ENCODE results near the gene FBXL17. TPM values are rescaled to one million over a fixed set of nuclear protein-coding genes. Genes with fewer than 3 reads are reported as not detected.

The FBXL17 gene
- total RNA-seq, 2 donors from 2014 or later, result 14.1 to 22.8 TPM

DNA sequence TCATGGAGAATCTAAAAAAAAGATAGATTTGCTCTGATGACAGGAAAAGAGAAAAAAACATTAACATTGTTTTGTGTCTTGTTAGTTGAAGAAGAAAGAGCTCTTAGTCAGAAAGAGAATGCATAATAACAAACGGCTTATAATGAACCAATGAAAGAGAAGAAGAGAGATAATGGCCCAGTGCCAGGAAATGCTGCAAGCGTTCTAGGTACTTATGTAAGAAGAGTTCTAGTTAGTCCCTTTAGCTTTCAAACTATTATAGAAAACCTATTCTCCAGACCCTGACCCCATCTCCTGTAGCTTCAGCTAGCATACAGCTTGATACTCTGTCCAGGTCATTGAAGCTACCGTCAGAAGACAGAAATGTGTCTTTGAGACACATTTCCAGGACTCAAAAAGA, 70.2 kb downstream of the FBXL17 start:
- H3K27ac ChIP-seq, result no peak overlapping the region
- no peaks in the 10 kb centered on the region for H3K9me3 ChIP-seq
- H3K27me3 ChIP-seq, result no peaks in the 10 kb centered on the region
- intact Hi-C loops (cut with DNase I), result no loop called here
- H3K4me3 ChIP-seq, result no peak overlapping the region
- H3K36me3 ChIP-seq, result no peaks in the 10 kb centered on the region
- H3K9ac ChIP-seq (ENCODE audit: low read depth in 2 of 2, low read length in 2 of 2), result no peak overlapping the region
- TF ChIP-seq, protein P1, sequence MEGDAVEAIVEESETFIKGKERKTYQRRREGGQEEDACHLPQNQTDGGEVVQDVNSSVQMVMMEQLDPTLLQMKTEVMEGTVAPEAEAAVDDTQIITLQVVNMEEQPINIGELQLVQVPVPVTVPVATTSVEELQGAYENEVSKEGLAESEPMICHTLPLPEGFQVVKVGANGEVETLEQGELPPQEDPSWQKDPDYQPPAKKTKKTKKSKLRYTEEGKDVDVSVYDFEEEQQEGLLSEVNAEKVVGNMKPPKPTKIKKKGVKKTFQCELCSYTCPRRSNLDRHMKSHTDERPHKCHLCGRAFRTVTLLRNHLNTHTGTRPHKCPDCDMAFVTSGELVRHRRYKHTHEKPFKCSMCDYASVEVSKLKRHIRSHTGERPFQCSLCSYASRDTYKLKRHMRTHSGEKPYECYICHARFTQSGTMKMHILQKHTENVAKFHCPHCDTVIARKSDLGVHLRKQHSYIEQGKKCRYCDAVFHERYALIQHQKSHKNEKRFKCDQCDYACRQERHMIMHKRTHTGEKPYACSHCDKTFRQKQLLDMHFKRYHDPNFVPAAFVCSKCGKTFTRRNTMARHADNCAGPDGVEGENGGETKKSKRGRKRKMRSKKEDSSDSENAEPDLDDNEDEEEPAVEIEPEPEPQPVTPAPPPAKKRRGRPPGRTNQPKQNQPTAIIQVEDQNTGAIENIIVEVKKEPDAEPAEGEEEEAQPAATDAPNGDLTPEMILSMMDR (IDR thresholded peaks at IDR 0.05), result no peak
- H3K4me1 ChIP-seq, result no peaks in the 10 kb centered on the region
- DNase-seq, result no peak

DNA sequence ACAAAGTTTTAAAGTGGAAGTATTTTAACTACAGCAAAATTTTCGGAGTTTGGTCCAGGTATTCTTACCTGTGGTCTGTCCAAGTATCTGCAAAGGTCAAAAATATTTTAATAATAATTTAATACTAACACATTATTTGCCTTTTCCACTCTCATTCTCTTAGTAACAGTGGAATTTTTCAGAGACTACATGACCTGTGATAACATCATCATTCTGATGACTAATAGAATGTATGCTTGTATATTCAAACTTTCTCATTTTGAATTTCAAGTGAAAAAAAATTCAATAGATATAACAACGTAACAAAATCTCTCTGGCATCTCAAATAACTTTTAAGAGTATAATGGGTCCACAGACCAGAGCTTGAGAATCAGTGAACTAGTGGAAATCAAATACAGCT, 78.3 kb downstream of the FBXL17 start:
- Histone ChIP-seq H3K9ac (ENCODE audit: low read depth in 2 of 2, low read length in 2 of 2) (no peak overlapping the region), H3K27ac (no peak overlapping the region), H3K9me3 (no peaks in the 10 kb centered on the region), H3K4me1 (no peaks in the 10 kb centered on the region), H3K27me3 (no peaks in the 10 kb centered on the region), H3K36me3 (no peaks in the 10 kb centered on the region), H3K4me3 (no peak overlapping the region)
- DNase-seq, result no peak
- intact Hi-C loops (cut with DNase I), result no loop called here
- TF ChIP-seq, protein P1 (IDR thresholded peaks at IDR 0.05), result no peak

DNA sequence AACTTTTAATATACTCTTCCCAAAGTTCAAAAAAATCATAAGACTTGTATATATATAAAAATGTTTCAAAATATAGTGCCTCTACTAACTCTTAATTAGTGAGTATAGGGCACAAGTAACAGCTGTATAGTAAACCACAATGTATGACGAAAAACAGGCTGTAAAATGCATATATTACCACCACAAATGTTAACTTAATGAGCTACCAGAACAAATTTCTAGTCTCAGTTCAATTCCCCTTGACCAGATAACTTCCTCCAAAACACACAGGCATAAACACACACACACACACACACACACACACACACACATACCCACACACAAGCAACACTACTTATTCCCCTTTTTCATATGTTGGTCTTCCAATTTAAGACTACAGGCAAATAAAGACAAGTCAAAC, 78.8 kb downstream of the FBXL17 start:
- Histone ChIP-seq H3K4me1 (no peaks in the 10 kb centered on the region), H3K9ac (ENCODE audit: low read depth in 2 of 2, low read length in 2 of 2) (no peak overlapping the region), H3K36me3 (no peaks in the 10 kb centered on the region), H3K27me3 (no peaks in the 10 kb centered on the region), H3K27ac (no peak overlapping the region), H3K4me3 (no peak overlapping the region), H3K9me3 (no peaks in the 10 kb centered on the region)
- TF ChIP-seq, protein P1 (IDR thresholded peaks at IDR 0.05), result no peak
- intact Hi-C loops (cut with DNase I), result no loop called here
- DNase-seq, result no peak

DNA sequence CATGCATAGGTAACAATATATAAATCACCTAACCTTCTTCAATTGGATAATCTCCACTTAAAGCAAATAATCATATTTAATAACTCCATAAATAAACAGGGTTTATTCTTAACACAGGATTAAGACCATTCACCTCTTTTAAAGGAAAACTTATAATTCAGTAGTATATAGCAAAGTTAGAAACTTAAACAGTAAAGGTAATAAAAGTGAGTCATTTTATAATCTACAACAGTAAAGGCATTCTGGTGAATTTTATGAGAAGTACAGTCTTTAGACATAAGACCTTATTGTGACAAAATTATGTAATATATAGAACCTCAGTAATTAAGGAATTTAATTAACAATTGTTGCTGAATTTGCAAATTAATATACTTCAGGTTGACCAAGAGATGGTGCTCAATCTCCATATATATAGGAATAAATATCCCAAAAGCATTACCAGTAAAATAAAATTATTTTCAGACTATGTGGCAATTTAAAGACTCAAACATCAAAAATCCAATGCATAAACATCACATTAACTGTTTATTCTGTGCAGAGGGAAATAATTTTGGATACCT, 84.8 kb downstream of the FBXL17 start:
- TF ChIP-seq, protein P1 (IDR thresholded peaks at IDR 0.05), result no peak
- Histone ChIP-seq H3K4me3 (no peak overlapping the region), H3K9ac (ENCODE audit: low read depth in 2 of 2, low read length in 2 of 2) (no peak overlapping the region), H3K27me3 (no peaks in the 10 kb centered on the region), H3K36me3 (no peaks in the 10 kb centered on the region), H3K4me1 (no peaks in the 10 kb centered on the region), H3K27ac (no peak overlapping the region), H3K9me3 (no peaks in the 10 kb centered on the region)
- DNase-seq, result no peak
- intact Hi-C loops (cut with DNase I), result no loop called here

DNA sequence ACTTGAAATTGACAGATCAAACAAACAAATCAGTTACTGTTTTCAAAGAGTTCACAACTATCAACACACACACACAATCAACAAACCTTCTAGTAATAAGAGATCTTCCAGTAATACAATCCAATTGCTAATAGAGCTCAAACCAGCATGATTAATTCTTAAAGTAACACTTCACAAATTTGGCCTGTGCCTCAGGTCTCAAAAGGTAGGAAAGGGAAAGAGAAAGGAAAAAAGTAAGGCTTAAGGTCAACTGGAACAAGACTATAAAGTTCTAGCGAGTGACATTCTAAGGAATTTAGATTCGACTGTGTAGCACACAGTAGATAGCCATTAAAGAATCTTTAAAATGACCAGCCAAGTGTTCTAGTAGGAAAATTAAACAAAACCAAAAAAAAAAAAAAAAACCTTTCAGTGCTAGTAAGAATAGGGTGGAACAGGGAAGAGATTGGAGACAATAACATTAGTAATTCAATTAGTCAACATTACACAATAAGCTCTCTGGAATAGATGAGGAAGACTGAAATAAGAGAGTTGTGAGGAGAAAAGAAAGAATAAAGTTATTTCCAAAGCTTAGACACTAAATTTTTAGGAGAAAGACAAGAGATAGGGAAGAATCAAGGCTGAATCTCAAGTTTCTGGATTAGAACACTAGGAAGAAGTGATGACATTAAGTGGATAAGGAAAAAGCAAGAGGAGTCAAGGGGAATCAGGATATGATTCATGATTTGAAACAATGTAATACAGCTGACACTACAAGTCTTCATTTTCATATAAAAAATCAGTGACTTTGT, 86.1 kb downstream of the FBXL17 start:
- TF ChIP-seq, protein P1 (IDR thresholded peaks at IDR 0.05), result no peak
- H3K36me3 ChIP-seq, result no peaks in the 10 kb centered on the region
- intact Hi-C loops (cut with DNase I), result no loop called here

More for the DNA sequence above, 86.1 kb downstream of the FBXL17 start:
- Histone ChIP-seq H3K27ac (peak overlapping the region; percentile 15), H3K4me3 (no peak overlapping the region), H3K4me1 (no peaks in the 10 kb centered on the region), H3K27me3 (no peaks in the 10 kb centered on the region), H3K9ac (ENCODE audit: low read depth in 2 of 2, low read length in 2 of 2) (no peak overlapping the region), H3K9me3 (no peaks in the 10 kb centered on the region)
- DNase-seq, result no peak
